GM12873 (cell line): ENCODE data around the gene MPL.

Experiments
- TF ChIP-seq, protein P1 (sequence below): IDR thresholded peaks from 2 replicates; pipeline ENCODE4 v1.5.1; 2012; ENCODE audit warnings: low read depth, mild to moderate bottlenecking, moderate library complexity, low read length, control low read depth; ENCODE audit not compliant: insufficient read depth; ENCODE audit errors: missing control alignments

The MPL gene

DNA sequence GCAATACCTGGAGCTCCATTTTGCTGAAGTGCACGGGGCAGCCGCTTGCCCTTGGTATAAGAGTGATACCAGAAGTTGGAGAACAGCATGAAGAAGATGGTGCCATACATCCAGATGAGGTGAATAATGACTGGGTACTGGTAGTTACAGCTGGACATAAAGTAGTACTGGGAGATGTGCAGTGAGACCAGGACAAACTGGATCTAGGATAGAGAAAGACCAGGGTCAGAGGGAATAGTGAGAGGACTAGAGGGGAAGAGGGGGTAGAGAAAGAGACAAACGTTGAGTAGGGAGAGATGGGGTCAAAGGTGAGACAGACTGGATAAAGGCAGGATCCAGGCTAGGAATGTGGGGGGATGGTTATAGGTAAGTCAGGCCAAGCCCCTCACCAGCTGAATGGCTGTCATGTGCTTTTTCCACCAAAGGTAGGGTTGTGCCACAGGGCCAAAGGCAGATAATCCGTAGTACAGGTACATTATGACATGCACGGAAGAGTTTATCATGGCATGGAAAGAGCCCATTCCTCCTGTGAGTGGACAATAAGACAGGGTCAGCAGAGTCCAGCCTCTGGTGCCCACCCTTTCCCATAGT lies 26.4 kb downstream of the MPL start:
- TF ChIP-seq, protein P1, sequence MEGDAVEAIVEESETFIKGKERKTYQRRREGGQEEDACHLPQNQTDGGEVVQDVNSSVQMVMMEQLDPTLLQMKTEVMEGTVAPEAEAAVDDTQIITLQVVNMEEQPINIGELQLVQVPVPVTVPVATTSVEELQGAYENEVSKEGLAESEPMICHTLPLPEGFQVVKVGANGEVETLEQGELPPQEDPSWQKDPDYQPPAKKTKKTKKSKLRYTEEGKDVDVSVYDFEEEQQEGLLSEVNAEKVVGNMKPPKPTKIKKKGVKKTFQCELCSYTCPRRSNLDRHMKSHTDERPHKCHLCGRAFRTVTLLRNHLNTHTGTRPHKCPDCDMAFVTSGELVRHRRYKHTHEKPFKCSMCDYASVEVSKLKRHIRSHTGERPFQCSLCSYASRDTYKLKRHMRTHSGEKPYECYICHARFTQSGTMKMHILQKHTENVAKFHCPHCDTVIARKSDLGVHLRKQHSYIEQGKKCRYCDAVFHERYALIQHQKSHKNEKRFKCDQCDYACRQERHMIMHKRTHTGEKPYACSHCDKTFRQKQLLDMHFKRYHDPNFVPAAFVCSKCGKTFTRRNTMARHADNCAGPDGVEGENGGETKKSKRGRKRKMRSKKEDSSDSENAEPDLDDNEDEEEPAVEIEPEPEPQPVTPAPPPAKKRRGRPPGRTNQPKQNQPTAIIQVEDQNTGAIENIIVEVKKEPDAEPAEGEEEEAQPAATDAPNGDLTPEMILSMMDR: no peak

DNA sequence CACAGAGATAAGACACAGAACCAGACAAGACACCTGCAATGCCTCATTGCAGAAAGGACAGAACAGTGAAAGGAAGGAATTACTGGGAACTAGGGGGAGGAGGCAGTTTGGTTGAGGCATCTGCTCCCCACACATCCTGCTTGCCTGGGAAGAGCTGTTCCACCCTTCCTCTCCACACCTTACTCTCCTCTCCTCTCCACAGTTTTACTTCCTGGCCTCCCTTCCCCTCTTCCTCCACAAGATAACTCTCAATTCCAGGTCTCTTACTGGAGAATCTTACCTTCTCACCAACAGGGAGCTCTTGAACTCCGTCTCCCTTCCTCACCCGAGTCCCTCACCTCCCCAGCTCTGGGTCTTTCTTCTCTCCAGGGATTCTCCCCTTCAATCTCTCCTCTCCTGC lies 28.1 kb downstream of the MPL start:
- TF ChIP-seq, protein P1: no peak

DNA sequence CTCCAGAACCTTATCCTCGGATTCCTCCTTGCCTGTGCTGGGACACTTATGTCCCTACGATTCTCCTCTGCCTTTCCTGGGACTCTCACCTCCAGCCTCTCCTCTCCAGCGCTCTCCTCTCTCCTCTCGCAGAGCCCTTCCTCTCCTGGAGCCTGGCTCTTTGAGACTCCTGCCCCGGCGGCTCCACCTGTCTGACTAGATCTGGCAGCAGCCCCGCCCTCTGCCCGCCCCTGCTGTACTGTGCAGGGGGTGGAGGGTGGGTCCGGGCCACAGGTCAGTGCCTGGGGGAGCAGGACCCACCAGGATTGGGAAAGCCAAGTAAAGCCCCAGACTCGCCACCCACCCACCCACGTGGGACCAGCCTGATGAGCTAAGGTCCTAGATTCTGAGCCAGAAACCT lies 28.6 kb downstream of the MPL start:
- TF ChIP-seq, protein P1: no peak

DNA sequence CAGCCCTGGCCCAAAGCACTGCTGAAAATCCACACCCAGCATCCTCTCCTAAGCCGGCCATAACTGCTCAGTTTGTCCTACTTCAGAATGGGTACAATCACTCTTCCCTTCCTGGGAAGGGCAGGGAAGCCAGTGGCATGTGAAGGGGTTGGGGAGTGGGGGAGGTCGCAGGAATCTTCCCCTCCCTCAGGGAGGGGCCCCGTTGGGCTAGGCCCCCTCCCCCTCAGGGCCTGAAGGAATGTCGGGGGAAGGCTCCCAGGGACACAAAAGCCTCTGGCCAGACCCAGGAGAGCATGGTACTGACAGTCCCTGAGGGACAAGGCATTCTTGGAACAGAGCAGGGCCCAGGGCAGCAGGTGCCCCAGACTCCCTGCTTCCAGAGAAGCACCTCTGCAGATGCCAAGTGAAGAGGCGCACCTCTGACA lies 29.0 kb downstream of the MPL start:
- TF ChIP-seq, protein P1: no peak

DNA sequence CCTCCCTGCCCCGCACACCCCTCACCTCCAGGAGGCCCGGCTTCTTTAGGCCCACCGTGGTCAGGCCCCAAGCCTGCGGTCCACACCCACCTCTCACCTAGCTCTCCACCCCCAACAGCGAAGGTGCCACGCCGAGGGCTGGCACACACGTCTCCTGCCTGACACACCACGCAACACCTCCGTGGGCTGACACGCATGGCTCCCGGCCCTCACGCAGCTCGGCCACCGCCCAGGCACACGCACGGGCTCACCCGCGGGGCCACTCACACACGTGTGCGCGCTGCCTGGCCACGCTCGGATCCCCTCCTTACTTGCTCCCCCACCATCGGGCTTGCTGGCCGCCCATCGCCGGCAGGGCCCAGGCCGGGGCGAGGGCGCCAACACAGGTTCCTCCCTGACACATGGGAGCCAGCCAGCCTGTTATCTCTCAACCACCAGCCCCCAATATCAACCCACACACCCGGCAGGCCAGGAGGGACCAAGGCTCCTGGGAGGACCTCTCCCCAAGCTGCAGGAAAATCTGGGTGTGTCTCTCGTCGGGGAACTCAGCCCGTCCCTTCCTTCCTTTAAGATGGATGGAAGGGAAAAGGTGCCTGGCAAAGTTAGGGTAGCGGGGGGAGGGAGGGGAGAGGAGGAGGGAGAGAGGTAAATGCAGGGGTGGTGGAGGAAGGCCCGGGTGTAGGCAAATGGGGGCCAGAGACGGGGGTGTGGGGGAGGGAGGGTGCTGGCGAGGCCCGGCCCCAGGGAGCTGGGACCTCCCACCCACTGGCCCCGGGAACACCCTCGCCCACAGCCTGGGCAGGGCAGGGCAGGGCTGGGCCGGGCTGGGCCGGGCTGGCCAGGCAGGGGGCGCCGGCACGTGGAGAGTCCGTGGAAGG lies 29.6 kb downstream of the MPL start:
- TF ChIP-seq, protein P1: no peak

DNA sequence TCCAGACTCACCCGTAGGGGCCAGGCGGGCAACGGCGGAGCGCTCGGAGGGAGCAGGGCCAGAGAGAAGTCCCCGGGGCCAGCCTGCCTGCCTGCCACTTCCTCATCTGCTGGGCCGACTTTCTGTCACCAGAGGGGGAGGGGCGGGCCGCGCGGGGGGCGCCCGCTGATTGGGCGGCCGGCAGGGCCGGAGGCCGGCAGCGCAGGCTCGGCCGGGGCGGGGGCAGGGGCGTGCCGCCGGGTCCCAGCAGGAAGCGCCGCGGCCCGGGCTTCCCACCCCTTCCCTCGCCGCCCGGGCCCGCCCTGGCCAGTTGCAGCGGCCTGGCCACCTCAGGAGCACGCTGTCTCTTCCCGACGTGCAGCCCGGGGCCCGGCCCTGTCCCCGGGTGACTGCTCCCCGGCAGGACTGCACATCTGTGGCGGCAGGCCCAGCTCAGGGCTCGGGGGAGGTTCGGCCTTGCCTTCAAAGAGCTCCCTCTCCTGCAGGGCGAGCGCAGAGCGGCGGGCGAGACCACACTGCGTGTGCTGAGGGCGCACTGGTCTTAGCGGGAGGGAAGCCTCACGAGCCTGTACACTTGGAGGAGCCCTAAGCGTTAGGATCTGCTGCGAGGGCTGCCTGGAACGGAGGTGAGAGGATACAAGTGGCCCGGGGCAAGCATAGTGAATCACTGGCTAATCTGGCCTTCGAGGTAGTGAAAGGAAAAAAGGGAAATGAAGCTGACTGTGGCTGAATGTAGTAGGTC lies 30.5 kb downstream of the MPL start, which contains the start of gene ELOVL1:
ELOVL1 (minus strand) TSS at position 108 of the 742 bp plus-strand sequence. CDS start 2,402 bp downstream, outside the sequence.
- TF ChIP-seq, protein P1: peak; percentile 33

DNA sequence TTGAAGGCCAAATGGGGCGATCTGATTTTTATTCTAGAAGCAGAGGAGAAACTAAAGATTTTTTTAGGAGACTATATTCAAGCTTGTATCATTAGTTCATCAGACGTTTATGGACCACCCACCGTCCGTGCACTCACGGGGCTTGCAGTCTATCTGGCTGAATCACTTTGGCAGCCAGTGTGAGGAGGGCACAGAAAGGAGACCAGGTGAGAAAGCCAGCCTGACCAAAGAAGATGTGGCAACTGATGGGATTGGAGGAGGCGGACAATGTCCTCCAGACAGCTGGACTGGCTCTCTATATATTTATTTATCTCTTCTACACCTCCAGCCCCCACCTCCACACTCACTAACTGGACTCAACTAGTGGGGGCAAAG lies 31.0 kb downstream of the MPL start:
- TF ChIP-seq, protein P1: no peak
